WTC11 (cell line): Measurements from ENCODE around the gene UBASH3B. TPM values are rescaled to one million over a fixed set of nuclear protein-coding genes. Genes with fewer than 3 reads are reported as not detected.
A peak's percentile ranks its signal among the peaks of the same experiment; 100 is the strongest.

Source experiments
- ATAC-seq: fragments of 200-7000 bp; cut with Tn5 transposase; 2 replicates; pipeline ENCODE4 v1.10.0; 2021; ENCODE audit warnings: mild to moderate bottlenecking, moderate library complexity
- CTCF ChIA-PET: fragments of 300-600 bp; sonication (Branson Sonifier 250); formaldehyde crosslinking; loops from one replicate; lab custom pipeline; 2021; ENCODE audit warnings: antibody characterized with exemption; lab: Charles Lee
- POLR2A ChIA-PET: fragments of 350-600 bp; sonication (Branson Sonifier 250); formaldehyde crosslinking; loops from one replicate; lab custom pipeline; 2021; ENCODE audit warnings: antibody characterized with exemption; lab: Charles Lee
- DNase-seq: peaks from one replicate; pipeline ENCODE4 v3.0.0; 2021; ENCODE audit warnings: low spot score
- H3K27ac Mint-ChIP-seq: 2 replicates; pipeline ENCODE4 v1.8.0; 2021; ENCODE audit warnings: mixed read lengths
- H3K27me3 Mint-ChIP-seq: 2 replicates; pipeline ENCODE4 v1.8.0; 2021; ENCODE audit warnings: low read depth, mild to moderate bottlenecking, moderate library complexity, mixed read lengths
- H3K36me3 Mint-ChIP-seq: 2 replicates; pipeline ENCODE4 v1.8.0; 2021; ENCODE audit warnings: mixed read lengths
- H3K4me1 Mint-ChIP-seq: 2 replicates; pipeline ENCODE4 v1.8.0; 2022; ENCODE audit warnings: mixed read lengths
- H3K4me3 Mint-ChIP-seq: 2 replicates; pipeline ENCODE4 v1.8.0; 2021; ENCODE audit warnings: mild to moderate bottlenecking, moderate library complexity, mixed read lengths
- H3K9me3 Mint-ChIP-seq: 2 replicates; pipeline ENCODE4 v1.8.0; 2021; ENCODE audit warnings: mixed read lengths
- EMX1 ChIP-seq: fragments of 250-450 bp; sonication (Bioruptor Pico); IDR thresholded peaks from 2 replicates; pipeline ENCODE4 v1.8.0; 2021; ENCODE audit warnings: mild to moderate bottlenecking
- FOXP1 ChIP-seq: sonication (generic); formaldehyde crosslinking; IDR thresholded peaks from 2 replicates; pipeline ENCODE4 v1.8.0; 2022; ENCODE audit warnings: missing genetic modification reagents, mild to moderate bottlenecking, moderate library complexity, borderline replicate concordance
- GABPB1 ChIP-seq: sonication (generic); formaldehyde crosslinking; IDR thresholded peaks from 2 replicates; pipeline ENCODE4 v1.8.1; 2023; ENCODE audit warnings: mild to moderate bottlenecking, missing genetic modification reagents
- JAZF1 ChIP-seq: fragments of 250-450 bp; sonication (Bioruptor Pico); IDR thresholded peaks from 2 replicates; pipeline ENCODE4 v1.9.0; 2021; ENCODE audit warnings: moderate library complexity, mild to moderate bottlenecking, inconsistent platforms
- JUN ChIP-seq: sonication (generic); formaldehyde crosslinking; IDR thresholded peaks from 2 replicates; pipeline ENCODE4 v1.8.0; 2023; ENCODE audit warnings: mild to moderate bottlenecking, missing genetic modification reagents
- NR2C2 ChIP-seq: sonication (generic); formaldehyde crosslinking; IDR thresholded peaks from 2 replicates; pipeline ENCODE4 v1.8.0; 2022; ENCODE audit warnings: mild to moderate bottlenecking, missing genetic modification reagents
- SMAD3 ChIP-seq: sonication (generic); formaldehyde crosslinking; IDR thresholded peaks from 2 replicates; pipeline ENCODE4 v1.8.0; 2022; ENCODE audit warnings: missing genetic modification reagents, mild to moderate bottlenecking, borderline replicate concordance
- ZBTB21 ChIP-seq: sonication (generic); formaldehyde crosslinking; IDR thresholded peaks from 2 replicates; pipeline ENCODE4 v1.8.1; 2023; ENCODE audit warnings: mild to moderate bottlenecking, missing genetic modification reagents, borderline replicate concordance
- ZNF121 ChIP-seq: sonication (generic); formaldehyde crosslinking; IDR thresholded peaks from 2 replicates; pipeline ENCODE4 v1.8.0; 2023; ENCODE audit warnings: missing genetic modification reagents
- ZNF263 ChIP-seq: sonication (generic); formaldehyde crosslinking; IDR thresholded peaks from 2 replicates; pipeline ENCODE4 v1.8.1; 2022; ENCODE audit warnings: low read depth, mild to moderate bottlenecking, moderate library complexity, missing genetic modification reagents
- ZNF317 ChIP-seq: sonication (generic); formaldehyde crosslinking; IDR thresholded peaks from 2 replicates; pipeline ENCODE4 v1.8.1; 2023; ENCODE audit warnings: low read depth, mild to moderate bottlenecking, moderate library complexity, missing genetic modification reagents, borderline replicate concordance
- ZNF423 ChIP-seq: fragments of 250-450 bp; sonication (Bioruptor Pico); IDR thresholded peaks from 2 replicates; pipeline ENCODE4 v2.1.2; 2022; ENCODE audit warnings: mild to moderate bottlenecking, moderate library complexity
- ZNF671 ChIP-seq: fragments of 250-450 bp; sonication (Bioruptor Pico); IDR thresholded peaks from 2 replicates; pipeline ENCODE4 v1.8.0; 2021; ENCODE audit warnings: mild to moderate bottlenecking
- total RNA-seq: library from RNA; stranded (reverse); gene quantifications from 3 replicates; pipeline ENCODE4 v1.2.3, GENCODE V29; 2021
- TF ChIP-seq, protein P1 (sequence below): fragments of 250-450 bp; sonication (Bioruptor Pico); IDR thresholded peaks from 2 replicates; pipeline ENCODE4 v2.1.2; 2022; ENCODE audit warnings: mild to moderate bottlenecking, moderate library complexity
- TF ChIP-seq, protein P2 (sequence below): sonication (generic); formaldehyde crosslinking; IDR thresholded peaks from 2 replicates; pipeline ENCODE4 v1.8.0; 2022; ENCODE audit warnings: mild to moderate bottlenecking, missing genetic modification reagents
- TF ChIP-seq, protein P3 (sequence below): sonication (generic); formaldehyde crosslinking; IDR thresholded peaks from 2 replicates; pipeline ENCODE4 v1.8.1; 2023; ENCODE audit warnings: mild to moderate bottlenecking, missing genetic modification reagents
- TF ChIP-seq, protein P4 (sequence below): fragments of 250-450 bp; sonication (Bioruptor Pico); IDR thresholded peaks from 2 replicates; pipeline ENCODE4 v1.9.0; 2021; ENCODE audit warnings: moderate library complexity, mild to moderate bottlenecking, inconsistent platforms, borderline replicate concordance
- TF ChIP-seq, protein P5 (sequence below): fragments of 250-450 bp; sonication (Bioruptor Pico); conservative IDR thresholded peaks from 2 replicates; pipeline ENCODE4 v1.9.0; 2021; ENCODE audit warnings: mild to moderate bottlenecking
- TF ChIP-seq, protein P6 (sequence below): sonication (generic); formaldehyde crosslinking; IDR thresholded peaks from 2 replicates; pipeline ENCODE4 v1.8.1; 2023; ENCODE audit warnings: mild to moderate bottlenecking, missing genetic modification reagents, moderate library complexity

The UBASH3B gene
- total RNA-seq, 1 experiment from 2014 or later: 21.1 TPM

DNA sequence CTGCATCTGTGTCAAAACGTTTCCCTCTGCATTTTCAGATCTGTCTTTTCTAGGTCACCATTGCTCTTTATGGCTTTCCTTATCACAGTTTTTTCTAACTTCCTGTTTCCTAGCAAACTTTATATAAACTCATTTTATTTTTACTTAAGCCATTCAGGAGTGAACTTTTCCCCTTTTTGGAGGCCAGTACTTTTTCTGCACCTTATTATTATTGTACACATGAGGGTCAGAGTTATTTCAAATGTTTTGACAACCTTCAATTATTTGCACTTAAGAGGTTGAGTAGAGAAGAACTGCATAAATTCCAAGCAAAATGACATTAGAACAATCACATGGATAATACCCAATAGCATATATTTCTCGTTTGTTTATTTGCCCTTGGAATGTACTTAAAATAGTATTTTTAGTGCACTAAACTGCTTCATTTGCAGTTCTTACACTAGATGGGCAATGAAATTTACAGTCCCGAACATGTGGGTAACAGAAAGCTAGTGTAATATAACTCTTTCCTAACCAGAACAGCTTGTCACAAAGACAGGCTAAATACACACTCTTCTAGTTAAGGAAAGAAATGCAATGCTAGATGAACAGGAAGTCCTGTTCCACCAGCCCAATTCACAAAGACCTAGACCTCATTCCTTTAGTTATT is 79.5 kb downstream of the UBASH3B start (continued):
- TF ChIP-seq, protein P1, sequence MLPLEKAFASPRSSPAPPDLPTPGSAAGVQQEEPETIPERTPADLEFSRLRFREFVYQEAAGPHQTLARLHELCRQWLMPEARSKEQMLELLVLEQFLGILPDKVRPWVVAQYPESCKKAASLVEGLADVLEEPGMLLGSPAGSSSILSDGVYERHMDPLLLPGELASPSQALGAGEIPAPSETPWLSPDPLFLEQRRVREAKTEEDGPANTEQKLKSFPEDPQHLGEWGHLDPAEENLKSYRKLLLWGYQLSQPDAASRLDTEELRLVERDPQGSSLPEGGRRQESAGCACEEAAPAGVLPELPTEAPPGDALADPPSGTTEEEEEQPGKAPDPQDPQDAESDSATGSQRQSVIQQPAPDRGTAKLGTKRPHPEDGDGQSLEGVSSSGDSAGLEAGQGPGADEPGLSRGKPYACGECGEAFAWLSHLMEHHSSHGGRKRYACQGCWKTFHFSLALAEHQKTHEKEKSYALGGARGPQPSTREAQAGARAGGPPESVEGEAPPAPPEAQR (CRISPR knock-in tag): no peak
- TF ChIP-seq ZNF423 (CRISPR knock-in tag) (no peak), ZNF317 (no peak), JAZF1 (no peak)

DNA sequence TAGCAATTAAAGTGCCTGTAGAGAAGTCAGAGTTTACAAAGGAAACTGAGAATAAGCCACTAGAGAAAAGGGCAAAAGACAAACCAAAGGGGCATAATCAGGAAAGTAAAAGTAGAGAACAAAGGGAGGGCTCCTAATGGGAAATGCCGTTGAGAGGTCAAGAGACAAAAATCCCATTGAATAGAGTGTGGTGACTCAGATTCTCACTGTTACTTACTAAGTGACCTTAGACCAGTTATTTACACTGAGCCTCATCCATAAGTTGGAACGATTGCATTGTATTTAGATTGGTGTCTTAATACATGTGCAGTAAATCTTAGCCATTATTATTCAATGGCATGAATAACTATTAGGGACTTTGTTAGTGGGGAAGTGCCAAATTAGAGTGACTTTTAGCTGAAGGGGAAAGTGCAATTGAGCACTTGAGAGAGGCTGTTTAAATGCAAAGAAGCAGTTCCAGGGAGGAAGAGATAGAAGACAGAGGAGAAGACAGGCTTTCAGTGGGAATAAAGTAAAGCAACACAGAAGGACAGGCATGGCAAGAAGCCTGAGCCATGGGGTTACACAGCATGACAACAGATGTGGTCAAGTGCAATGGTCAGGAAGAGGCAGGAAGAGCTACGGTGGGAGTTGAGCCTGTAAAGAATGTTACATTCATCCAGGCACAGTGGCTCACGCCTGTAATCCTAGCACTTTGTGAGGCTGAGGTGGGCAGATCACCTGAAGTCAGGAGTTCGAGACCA is 82.6 kb downstream of the UBASH3B start:
- TF ChIP-seq, protein P1 (CRISPR knock-in tag): no peak
- TF ChIP-seq ZNF671 (CRISPR knock-in tag): no peak
- no peak for TF ChIP-seq ZBTB21
- TF ChIP-seq, protein P2, sequence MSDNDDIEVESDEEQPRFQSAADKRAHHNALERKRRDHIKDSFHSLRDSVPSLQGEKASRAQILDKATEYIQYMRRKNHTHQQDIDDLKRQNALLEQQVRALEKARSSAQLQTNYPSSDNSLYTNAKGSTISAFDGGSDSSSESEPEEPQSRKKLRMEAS: no peak
- POLR2A ChIA-PET: no interaction called here
- peak; percentile 66 for ATAC-seq
- no peak overlapping the region for H3K4me3 Mint-ChIP-seq
- H3K36me3 Mint-ChIP-seq: no peaks in the 10 kb centered on the region
- no peaks in the 10 kb centered on the region for H3K27me3 Mint-ChIP-seq
- H3K27ac Mint-ChIP-seq: no peak overlapping the region
- no peak for DNase-seq
- CTCF ChIA-PET: no interaction called here
- H3K4me1 Mint-ChIP-seq: peaks cover 9% of the 10 kb centered on the region
- H3K9me3 Mint-ChIP-seq: no peaks in the 10 kb centered on the region

DNA sequence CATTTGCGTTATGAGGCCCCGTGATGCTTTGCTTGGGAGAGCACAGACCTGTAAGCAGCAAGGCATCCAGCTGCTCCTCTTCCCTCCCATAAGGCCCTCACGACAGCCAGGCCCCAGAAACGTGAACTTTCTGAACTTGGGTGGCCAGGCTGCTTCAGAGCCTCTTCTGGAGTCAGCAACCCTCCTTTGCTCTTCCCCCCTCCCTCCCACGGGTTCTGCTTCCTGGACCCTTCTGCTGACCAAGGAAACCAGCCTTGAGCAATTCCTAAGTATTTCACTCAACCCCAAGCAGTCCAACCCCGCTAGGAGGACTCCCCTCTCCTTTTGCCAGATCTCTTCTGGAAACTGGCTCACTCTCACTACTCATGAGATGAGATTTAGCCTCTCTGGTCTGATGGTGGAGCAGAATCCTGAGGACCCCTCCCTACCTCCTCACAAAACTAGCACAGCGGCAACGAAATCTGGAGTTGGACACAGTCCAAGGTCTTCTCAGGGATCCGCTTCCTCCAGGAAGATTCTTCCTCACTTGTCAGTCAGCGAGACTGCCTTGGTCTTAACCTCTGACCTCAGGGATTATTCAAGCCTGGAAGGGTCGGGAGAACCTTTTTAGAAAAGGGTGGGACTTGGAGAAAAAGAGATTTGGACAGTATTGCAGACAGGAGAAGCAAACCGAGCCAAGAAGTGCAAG is 86.2 kb downstream of the UBASH3B start:
- POLR2A ChIA-PET: no interaction called here
- no peak overlapping the region for H3K27ac Mint-ChIP-seq
- H3K4me1 Mint-ChIP-seq: peaks cover 8% of the 10 kb centered on the region
- ATAC-seq: no peak
- no peaks in the 10 kb centered on the region for H3K9me3 Mint-ChIP-seq
- H3K27me3 Mint-ChIP-seq: no peaks in the 10 kb centered on the region
- CTCF ChIA-PET: interaction anchor here (1.4 to 2.0 kb wide), 2 partner anchors 13 to 113 kb away, joined by 6 to 8 read pairs; no protein-coding TSS in a partner anchor
- DNase-seq: no peak
- H3K36me3 Mint-ChIP-seq: no peaks in the 10 kb centered on the region
- H3K4me3 Mint-ChIP-seq: no peak overlapping the region
- TF ChIP-seq, protein P3, sequence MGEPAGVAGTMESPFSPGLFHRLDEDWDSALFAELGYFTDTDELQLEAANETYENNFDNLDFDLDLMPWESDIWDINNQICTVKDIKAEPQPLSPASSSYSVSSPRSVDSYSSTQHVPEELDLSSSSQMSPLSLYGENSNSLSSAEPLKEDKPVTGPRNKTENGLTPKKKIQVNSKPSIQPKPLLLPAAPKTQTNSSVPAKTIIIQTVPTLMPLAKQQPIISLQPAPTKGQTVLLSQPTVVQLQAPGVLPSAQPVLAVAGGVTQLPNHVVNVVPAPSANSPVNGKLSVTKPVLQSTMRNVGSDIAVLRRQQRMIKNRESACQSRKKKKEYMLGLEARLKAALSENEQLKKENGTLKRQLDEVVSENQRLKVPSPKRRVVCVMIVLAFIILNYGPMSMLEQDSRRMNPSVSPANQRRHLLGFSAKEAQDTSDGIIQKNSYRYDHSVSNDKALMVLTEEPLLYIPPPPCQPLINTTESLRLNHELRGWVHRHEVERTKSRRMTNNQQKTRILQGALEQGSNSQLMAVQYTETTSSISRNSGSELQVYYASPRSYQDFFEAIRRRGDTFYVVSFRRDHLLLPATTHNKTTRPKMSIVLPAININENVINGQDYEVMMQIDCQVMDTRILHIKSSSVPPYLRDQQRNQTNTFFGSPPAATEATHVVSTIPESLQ: no peak
- TF ChIP-seq EMX1 (CRISPR knock-in tag) (no peak), NR2C2 (CRISPR knock-in tag) (no peak), JUN (CRISPR knock-in tag) (no peak), ZNF121 (CRISPR knock-in tag) (no peak), JAZF1 (no peak), FOXP1 (CRISPR knock-in tag) (no peak), GABPB1 (CRISPR knock-in tag) (no peak), SMAD3 (CRISPR knock-in tag) (no peak), ZNF263 (CRISPR knock-in tag) (no peak)
- TF ChIP-seq, protein P1 (CRISPR knock-in tag): no peak
- TF ChIP-seq, protein P4, sequence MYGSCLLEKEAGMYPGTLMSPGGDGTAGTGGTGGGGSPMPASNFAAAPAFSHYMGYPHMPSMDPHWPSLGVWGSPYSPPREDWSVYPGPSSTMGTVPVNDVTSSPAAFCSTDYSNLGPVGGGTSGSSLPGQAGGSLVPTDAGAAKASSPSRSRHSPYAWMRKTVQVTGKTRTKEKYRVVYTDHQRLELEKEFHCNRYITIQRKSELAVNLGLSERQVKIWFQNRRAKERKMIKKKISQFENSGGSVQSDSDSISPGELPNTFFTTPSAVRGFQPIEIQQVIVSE (CRISPR knock-in tag): no peak
- TF ChIP-seq, protein P5, sequence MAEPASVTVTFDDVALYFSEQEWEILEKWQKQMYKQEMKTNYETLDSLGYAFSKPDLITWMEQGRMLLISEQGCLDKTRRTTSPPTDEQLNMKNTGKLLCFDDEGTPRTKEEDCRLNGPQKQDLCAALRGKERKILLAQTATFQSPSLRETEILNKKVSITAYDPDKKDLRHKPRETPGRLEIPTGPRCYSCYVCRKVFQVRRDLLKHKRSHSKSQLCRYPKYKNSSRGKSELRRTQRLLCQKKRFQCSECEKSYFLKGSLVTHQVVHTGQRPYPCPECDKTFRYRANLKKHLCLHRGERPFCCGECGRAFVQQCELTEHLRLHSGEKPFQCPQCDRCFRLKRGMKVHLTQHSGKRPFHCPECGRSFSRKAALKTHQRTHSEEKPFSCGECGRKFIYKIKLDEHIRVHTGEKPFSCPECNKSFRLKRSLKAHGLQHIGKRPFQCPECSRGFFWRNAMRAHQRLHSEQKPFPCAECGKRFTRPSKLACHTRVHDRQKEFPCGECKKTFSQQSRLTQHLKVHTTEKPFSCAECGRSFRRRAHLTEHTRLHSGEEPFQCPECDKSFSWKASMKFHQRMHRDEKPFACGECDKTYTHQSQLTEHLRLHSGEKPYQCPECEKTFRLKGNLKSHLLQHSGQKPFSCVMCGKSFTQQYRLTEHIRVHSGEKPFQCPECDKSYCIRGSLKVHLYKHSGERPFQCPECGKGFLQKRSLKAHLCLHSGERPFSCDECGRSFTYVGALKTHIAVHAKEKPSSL: no peak
- TF ChIP-seq, protein P6, sequence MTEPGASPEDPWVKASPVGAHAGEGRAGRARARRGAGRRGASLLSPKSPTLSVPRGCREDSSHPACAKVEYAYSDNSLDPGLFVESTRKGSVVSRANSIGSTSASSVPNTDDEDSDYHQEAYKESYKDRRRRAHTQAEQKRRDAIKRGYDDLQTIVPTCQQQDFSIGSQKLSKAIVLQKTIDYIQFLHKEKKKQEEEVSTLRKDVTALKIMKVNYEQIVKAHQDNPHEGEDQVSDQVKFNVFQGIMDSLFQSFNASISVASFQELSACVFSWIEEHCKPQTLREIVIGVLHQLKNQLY (CRISPR knock-in tag): no peak
